OCI-LY7 (cell line): ENCODE measurements around the gene FUT8. TPM values are rescaled to one million over a fixed set of nuclear protein-coding genes. Genes with fewer than 3 reads are reported as not detected.
A peak's percentile ranks its signal among the peaks of the same experiment; 100 is the strongest.

ENCODE experiments used
- BruUV-seq: library from RNA; stranded (reverse); fragments of 400-500 nt; replicated peaks from 2 replicates; lab custom pipeline; 2021; lab: Mats Ljungman, UMichigan
- CTCF ChIA-PET: fragments of 300-600 bp; sonication (Branson Sonifier 250); formaldehyde crosslinking; loops from one replicate; lab custom pipeline; 2022; ENCODE audit warnings: antibody characterized with exemption; ENCODE audit not compliant: unreplicated experiment; lab: Charles Lee
- POLR2A ChIA-PET: fragments of 300-600 bp; sonication (Branson Sonifier 250); formaldehyde crosslinking; loops from one replicate; lab custom pipeline; 2022; ENCODE audit warnings: antibody characterized with exemption; lab: Charles Lee
- DNase-seq: peaks from one replicate; pipeline ENCODE4 v3.0.0-alpha.2; 2015; ENCODE audit warnings: low spot score
- H2AFZ ChIP-seq: fragments of 200-600 bp; sonication (generic), shearing (Covaris generic); 2 replicates; pipeline ENCODE4 v1.6.1; 2014; ENCODE audit warnings: mild to moderate bottlenecking, antibody characterized with exemption, low read length, moderate library complexity
- H3K27ac ChIP-seq: fragments of 200-600 bp; sonication (generic); 2 replicates; pipeline ENCODE4 v1.5.1; 2014; ENCODE audit warnings: mixed run types, low read depth, mild to moderate bottlenecking, moderate library complexity, low read length, inconsistent platforms; ENCODE audit not compliant: poor library complexity, severe bottlenecking
- H3K36me3 ChIP-seq: fragments of 200-600 bp; sonication (generic); 2 replicates; pipeline ENCODE4 v1.6.1; 2014; ENCODE audit warnings: mild to moderate bottlenecking, antibody characterized with exemption, low read length, moderate library complexity, mixed read lengths; ENCODE audit not compliant: insufficient read depth
- H3K4me1 ChIP-seq: fragments of 200-600 bp; sonication (generic); 2 replicates; pipeline ENCODE4 v1.5.1; 2014; ENCODE audit warnings: mild to moderate bottlenecking, low read length; ENCODE audit not compliant: insufficient read depth, poor library complexity, severe bottlenecking
- H3K4me2 ChIP-seq: fragments of 200-600 bp; sonication (generic); 2 replicates; pipeline ENCODE4 v1.6.1; 2014; ENCODE audit warnings: mild to moderate bottlenecking, low read length
- H3K4me3 ChIP-seq: fragments of 200-600 bp; sonication (generic); 2 replicates; pipeline ENCODE4 v1.5.1; 2014; ENCODE audit warnings: mild to moderate bottlenecking, low read depth, low read length; ENCODE audit not compliant: poor library complexity, severe bottlenecking
- H3K79me2 ChIP-seq: fragments of 200-600 bp; sonication (generic); 2 replicates; pipeline ENCODE4 v1.6.1; 2016; ENCODE audit warnings: low read depth, mild to moderate bottlenecking, low read length, moderate library complexity, mixed read lengths; ENCODE audit not compliant: insufficient read depth
- H3K9me2 ChIP-seq: fragments of 200-600 bp; sonication (generic); 2 replicates; pipeline ENCODE4 v1.6.1; 2016; ENCODE audit warnings: mild to moderate bottlenecking, low read length, mixed read lengths; ENCODE audit not compliant: insufficient read depth
- H3K9me3 ChIP-seq: fragments of 200-600 bp; sonication (generic); 2 replicates; pipeline ENCODE4 v1.6.1; 2014; ENCODE audit warnings: mild to moderate bottlenecking, mixed run types, low read length, mixed read lengths
- H4K20me1 ChIP-seq: fragments of 200-600 bp; sonication (generic); 2 replicates; pipeline ENCODE4 v1.6.1; 2014; ENCODE audit warnings: mild to moderate bottlenecking, antibody characterized with exemption, low read length, moderate library complexity, mixed read lengths; ENCODE audit not compliant: insufficient read depth
- EZH2phosphoT487 ChIP-seq: fragments of 200-600 bp; sonication (generic); IDR thresholded peaks from 2 replicates; pipeline ENCODE4 v1.6.1; 2018; ENCODE audit warnings: low read depth, borderline replicate concordance, mild to moderate bottlenecking, mixed run types, antibody characterized with exemption, low read length, moderate library complexity, mixed read lengths
- intact Hi-C: fragments of 100-400 bp; cut with micrococcal nuclease; formaldehyde crosslinking; loops from one replicate; pipeline ENCODE4 v1.10.0; 2022; ENCODE audit not compliant: unreplicated experiment
- total RNA-seq, 2 experiments: library from RNA; depleted of rRNA in 1 of 2; stranded (reverse); fragments of >200 nt in 1 of 2; shearing (Covaris generic) in 1 of 2; gene quantifications; 2 replicates each; pipeline ENCODE4 v1.2.3, GENCODE V29; 2014 to 2022
- TF ChIP-seq, protein P1 (sequence below): fragments of 200-600 bp; sonication (generic); conservative IDR thresholded peaks from 2 replicates; pipeline ENCODE4 v1.5.1; 2014; ENCODE audit warnings: mild to moderate bottlenecking, antibody characterized with exemption, low read length, moderate library complexity, mixed read lengths

Gene FUT8
- total RNA-seq, 2 experiments from 2014 or later: 90.3 to 174 TPM

DNA sequence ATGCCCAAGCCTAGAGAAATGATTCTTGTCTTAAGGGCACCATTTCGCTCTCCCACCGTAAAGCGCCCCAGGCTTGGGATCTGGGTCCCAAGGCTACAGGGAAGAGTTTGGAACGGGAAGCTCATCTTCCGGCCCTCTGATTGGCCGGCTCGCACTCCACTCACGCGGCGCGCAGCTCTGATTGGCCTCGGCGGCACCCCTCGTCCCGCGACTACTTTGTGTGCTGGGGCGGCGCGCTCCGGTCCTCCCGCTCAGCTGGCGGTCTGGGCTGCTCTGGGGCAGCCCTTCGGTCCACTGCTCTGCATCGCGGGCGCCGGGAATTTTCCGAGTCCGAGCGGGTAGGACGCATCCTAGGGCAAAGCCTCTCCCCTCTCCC is 886 bp upstream of the FUT8 start:
- Histone ChIP-seq H3K9me2 (no peaks in the 10 kb centered on the region), H4K20me1 (peaks cover 7% of the 10 kb centered on the region; the same call in 1 of the 2 replicates), H3K36me3 (peaks cover 18% of the 10 kb centered on the region), H2AFZ (peak overlapping the region; percentile 37; the same call in 1 of the 2 replicates), H3K79me2 (peaks cover 63% of the 10 kb centered on the region), H3K4me1 (peaks cover 28% of the 10 kb centered on the region), H3K9me3 (no peaks in the 10 kb centered on the region), H3K27ac (peak overlapping the region; percentile 85), H3K4me3 (peak overlapping the region; percentile 91), H3K4me2 (peak overlapping the region; percentile 67)
- intact Hi-C loops: loop anchor here (1.0 to 5.0 kb wide), 6 partner anchors 59 to 661 kb away; no protein-coding TSS in a partner anchor
- POLR2A ChIA-PET: interaction anchor here (0.5 to 3.8 kb wide), 38 partner anchors 10 to 411 kb away, joined by 3 to 77 read pairs (median 6); no protein-coding TSS in a partner anchor
- BruUV-seq: no TSS peak
- DNase-seq: peak; percentile 89
- TF ChIP-seq, protein P1, sequence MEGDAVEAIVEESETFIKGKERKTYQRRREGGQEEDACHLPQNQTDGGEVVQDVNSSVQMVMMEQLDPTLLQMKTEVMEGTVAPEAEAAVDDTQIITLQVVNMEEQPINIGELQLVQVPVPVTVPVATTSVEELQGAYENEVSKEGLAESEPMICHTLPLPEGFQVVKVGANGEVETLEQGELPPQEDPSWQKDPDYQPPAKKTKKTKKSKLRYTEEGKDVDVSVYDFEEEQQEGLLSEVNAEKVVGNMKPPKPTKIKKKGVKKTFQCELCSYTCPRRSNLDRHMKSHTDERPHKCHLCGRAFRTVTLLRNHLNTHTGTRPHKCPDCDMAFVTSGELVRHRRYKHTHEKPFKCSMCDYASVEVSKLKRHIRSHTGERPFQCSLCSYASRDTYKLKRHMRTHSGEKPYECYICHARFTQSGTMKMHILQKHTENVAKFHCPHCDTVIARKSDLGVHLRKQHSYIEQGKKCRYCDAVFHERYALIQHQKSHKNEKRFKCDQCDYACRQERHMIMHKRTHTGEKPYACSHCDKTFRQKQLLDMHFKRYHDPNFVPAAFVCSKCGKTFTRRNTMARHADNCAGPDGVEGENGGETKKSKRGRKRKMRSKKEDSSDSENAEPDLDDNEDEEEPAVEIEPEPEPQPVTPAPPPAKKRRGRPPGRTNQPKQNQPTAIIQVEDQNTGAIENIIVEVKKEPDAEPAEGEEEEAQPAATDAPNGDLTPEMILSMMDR: no peak
- no peak for TF ChIP-seq EZH2phosphoT487
- CTCF ChIA-PET: interaction anchor here (0.7 to 1.7 kb wide), 10 partner anchors 51 to 413 kb away, joined by 3 to 14 read pairs (median 6); no protein-coding TSS in a partner anchor

DNA sequence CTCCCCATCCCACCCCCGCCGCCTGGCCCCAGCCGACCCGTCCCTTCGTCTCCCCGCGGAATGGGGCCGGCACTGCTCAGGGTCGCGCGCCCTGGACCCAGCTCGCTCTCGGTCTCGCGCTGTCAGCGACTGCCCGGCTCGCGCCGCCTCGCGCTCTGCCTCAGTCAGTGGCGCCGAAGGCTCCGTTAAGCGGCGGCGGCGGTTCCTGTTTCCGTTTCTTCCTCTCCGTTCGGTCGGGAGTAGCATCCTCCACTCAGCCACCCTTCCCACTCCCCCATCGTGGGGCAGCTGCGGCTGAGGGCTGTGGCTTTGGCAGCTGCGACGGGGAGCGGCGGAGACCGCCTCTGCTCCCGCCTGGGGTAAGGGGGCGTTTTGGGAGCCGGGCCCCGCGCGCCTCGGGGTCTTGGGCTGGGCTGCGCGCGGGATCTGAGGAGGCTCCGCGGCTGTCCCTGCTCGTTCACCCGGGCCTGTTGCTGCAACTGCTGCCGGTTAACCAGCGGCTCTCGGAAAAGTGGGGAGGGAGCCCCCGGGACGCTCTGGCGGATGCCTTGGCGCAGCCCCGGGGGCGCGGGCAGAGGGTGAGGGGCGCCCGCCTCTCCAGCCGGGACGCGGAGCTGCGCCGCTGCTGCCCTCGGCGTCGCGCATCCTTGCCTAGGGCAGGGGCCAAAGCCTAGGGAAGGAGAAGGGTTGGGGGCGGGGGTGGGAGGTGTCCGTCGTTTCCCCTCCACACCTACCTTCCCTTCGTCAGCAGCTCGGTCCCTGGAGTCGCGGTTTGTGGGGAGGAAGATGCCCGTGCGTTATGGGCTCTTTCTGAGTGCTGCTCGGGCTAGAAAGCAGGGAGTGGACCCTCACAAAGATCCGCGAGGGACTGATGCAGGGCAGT is 567 bp downstream of the FUT8 start:
- H4K20me1 ChIP-seq: peaks cover 19% of the 10 kb centered on the region; the same call in 1 of the 2 replicates
- peak overlapping the region; percentile 82 for H3K4me2 ChIP-seq
- intact Hi-C loops: loop anchor here (1.0 to 5.0 kb wide), 7 partner anchors 60 to 659 kb away; no protein-coding TSS in a partner anchor
- no peaks in the 10 kb centered on the region for H3K9me2 ChIP-seq
- peaks cover 78% of the 10 kb centered on the region for H3K79me2 ChIP-seq
- 0 out of 2 replicates have a peak overlapping the region, but pooled peaks have one; percentile 7 for H2AFZ ChIP-seq
- H3K27ac ChIP-seq: peak overlapping the region; percentile 85
- ChIA-PET POLR2A (interaction anchor here (0.5 to 3.8 kb wide), 20 partner anchors 7 to 411 kb away, joined by 3 to 77 read pairs (median 7); no protein-coding TSS in a partner anchor), CTCF (interaction anchor here (0.9 to 1.7 kb wide), 6 partner anchors 78 to 411 kb away, joined by 3 to 14 read pairs (median 4); no protein-coding TSS in a partner anchor)
- H3K36me3 ChIP-seq: peaks cover 27% of the 10 kb centered on the region
- H3K4me3 ChIP-seq: peak overlapping the region; percentile 91
- TF ChIP-seq EZH2phosphoT487: no peak
- TF ChIP-seq, protein P1: no peak
- H3K9me3 ChIP-seq: no peaks in the 10 kb centered on the region
- DNase-seq: peak; percentile 86
- H3K4me1 ChIP-seq: peaks cover 38% of the 10 kb centered on the region
- BruUV-seq: no TSS peak
